Fibroblast of lung (primary cell): ENCODE measurements around the gene TGM2.

Experiments
- CTCF ChIP-seq, 2 donors: IDR thresholded peaks in 1 of 2; conservative IDR thresholded peaks in 1 of 2; 1 replicate in 1 of 2; 2 replicates in 1 of 2; pipeline ENCODE4 v1.5.1; 2011 to 2012; ENCODE audit warnings: low read length in 2 of 2, control low read depth in 1 of 2, inconsistent platforms in 1 of 2, low read depth in 1 of 2, mild to moderate bottlenecking in 1 of 2
- EZH2 ChIP-seq: IDR thresholded peaks from 2 replicates; pipeline ENCODE4 v1.5.1; 2012; ENCODE audit warnings: low read length, control low read depth, mild to moderate bottlenecking; ENCODE audit errors: missing control alignments

- TF ChIP-seq CTCF (conservative IDR thresholded peaks at IDR 0.05 in 1 of 2, IDR thresholded peaks at IDR 0.05 in 1 of 2; ENCODE audit: low read depth in 1 of 2, low read length in 2 of 2) (no peak), EZH2 (no peak)
Observed at GRCh38 chr20:38190936-38191371, 25.9 kb upstream of the TGM2 start.
